ENCODE data around the gene EEPD1. TPM values are rescaled to one million over a fixed set of nuclear protein-coding genes. Genes with fewer than 3 reads are reported as not detected.
A peak's percentile ranks its signal among the peaks of the same experiment; 100 is the strongest.
"Not testable (repeated sequence)": the region's sequence is repeated elsewhere in the genome, so short reads cannot be mapped to it uniquely, and the experiment has no call there.

Gene EEPD1
- 10 to 100 TPM in 4 of 6 experiments, 1 to 10 TPM in 2; 5.9 to 18.6 (median 10.6) TPM for total RNA-seq
- long read RNA-seq, full-length matches to known transcripts = 3 of 4 reads
- long read RNA-seq, partial matches to known transcripts = 1 of 4 reads
- long read RNA-seq, other reads (novel, unspliced or antisense) = 0 of 4 reads

DNA sequence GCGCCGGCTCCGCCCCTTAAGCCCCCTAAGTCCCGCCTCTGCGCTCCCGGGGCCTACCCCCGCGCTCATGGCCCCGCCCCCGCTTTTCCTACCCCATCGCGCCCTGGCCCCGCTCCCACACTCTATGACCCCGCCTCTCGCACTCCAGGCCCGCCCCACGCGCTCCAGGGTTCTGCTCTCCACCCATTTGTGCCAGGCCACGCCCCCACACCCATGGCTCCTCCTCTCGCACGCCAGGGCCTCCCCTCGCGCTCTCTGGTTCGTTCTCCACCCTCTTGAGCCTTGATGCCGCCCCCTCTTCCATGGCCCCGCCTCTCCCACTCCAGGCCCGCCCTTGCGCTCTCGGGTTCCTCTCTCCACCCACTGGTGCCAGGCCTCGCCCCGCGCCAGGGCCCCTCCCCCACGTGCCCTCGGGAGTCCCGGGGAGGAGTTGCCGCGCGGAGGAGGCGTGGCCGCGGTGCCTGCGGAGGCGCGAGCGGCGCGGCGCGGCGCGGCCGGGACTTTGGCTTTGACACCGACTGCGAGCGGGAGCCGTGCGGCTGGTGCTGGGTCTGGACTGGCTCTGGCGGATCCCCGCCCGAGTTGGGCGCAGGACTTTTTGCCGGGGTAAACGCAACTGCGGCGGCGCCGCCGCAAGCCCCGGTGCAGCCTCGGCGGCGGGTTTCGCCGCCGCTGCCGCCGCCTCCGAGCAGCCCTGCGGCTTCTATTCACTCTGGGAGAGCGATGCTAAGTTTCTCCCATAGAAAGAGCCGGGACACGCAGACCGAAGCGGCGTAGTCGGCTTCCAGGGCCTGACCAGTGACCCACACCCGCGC is at the start of gene EEPD1:
Gene EEPD1 (plus strand): TSS at position 499 of the 815 bp plus-strand sequence. CDS start 1,071 bp downstream, outside the sequence.
- intact Hi-C loops (cut with DNase I) = loop anchor here in 1 of 2 donors (10.0 kb wide), 1 partner anchor 132 kb away; no protein-coding TSS in a partner anchor
- H3K36me3 ChIP-seq = no peaks in the 10 kb centered on the region
- DNase-seq = peak; percentile 100
- TF ChIP-seq CTCF (IDR thresholded peaks at IDR 0.05) = no peak
- peak; percentile 98 for TF ChIP-seq POLR2A (IDR thresholded peaks at IDR 0.05)
- H3K27me3 ChIP-seq = no peaks in the 10 kb centered on the region
- H3K27ac ChIP-seq = peak within 1 kb of the TSS; percentile 86 to 96 (median 93)
- peak; percentile 81 to 93 (median 84) for ATAC-seq
- H3K4me3 ChIP-seq = peak within 1 kb of the TSS; percentile 68 to 83 (median 81)
- no peaks in the 10 kb centered on the region for H3K9me3 ChIP-seq
- 0% methylated on average over 16 of the region's 88 CpGs for WGBS (ENCODE audit: insufficient coverage, low coverage, low lambda C conversion rate, missing lambda C conversion rate)
- H3K4me1 ChIP-seq = peaks cover 0 to 61% (median 20%) of the 10 kb centered on the region in 4 donors

- Histone ChIP-seq H3K4me3 (no peak overlapping the region), H3K9me3 (no peaks in the 10 kb centered on the region), H3K27me3 (no peaks in the 10 kb centered on the region), H3K36me3 (no peaks in the 10 kb centered on the region), H3K4me1 (peaks cover 0 to 10% (median 3%) of the 10 kb centered on the region in 4 donors), H3K27ac (no peak overlapping the region)
- TF ChIP-seq CTCF (IDR thresholded peaks at IDR 0.05) (no peak), POLR2A (IDR thresholded peaks at IDR 0.05) (no peak)
- ATAC-seq (no peak), DNase-seq (no peak)
- 53% methylated on average over 3 of the region's 3 CpGs for WGBS (ENCODE audit: insufficient coverage, low coverage, low lambda C conversion rate, missing lambda C conversion rate)
- intact Hi-C loops (cut with DNase I) = no loop called here
Measured at GRCh38 chr7:36103837-36104561, 49.1 kb upstream of the EEPD1 start.

DNA sequence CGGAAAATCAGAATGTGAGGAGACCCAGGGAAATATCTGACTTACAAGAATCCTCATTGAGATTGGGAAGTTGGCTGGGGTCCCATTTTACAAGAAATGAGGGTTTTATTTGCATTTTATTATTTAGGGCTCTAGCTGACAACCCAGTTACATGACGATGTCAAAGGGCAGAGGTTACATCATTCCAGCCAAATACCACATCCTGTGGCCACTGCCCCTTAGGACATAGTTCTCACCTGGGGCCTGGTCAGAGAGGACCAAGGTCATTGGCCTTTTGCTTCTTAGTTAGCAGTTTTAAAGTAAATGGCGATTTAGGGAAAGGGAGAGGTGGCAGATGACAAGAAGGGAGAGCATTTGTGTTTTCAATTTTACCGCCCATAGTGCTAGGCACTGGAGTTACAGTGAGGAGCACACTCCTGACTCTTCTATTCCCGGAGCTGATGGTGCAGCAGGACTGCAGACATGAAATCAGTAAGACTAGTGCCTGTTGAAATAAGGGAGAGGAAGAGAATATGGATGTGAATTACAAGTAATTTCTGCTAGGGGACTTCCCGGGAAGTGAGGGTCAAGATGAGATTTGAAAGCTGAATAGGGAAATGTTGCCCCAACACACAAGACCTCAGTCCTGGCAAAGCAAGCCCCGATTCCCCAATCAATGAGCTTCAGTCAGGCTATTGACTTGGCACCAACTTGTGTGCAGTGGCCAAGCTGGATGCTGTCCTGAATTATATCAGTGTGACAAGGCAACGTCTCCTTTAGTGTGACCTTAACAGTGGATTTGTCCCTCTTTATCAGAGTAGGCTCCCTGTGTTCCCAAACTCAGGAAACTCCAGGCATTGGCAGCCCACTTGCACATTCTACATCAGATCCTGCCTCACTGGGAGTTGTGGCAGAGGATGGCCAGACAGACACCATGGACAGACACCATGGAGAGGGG is 45.8 kb upstream of the EEPD1 start:
- H3K4me3 ChIP-seq; H3K9me3 ChIP-seq; H3K4me1 ChIP-seq; intact Hi-C loops (cut with DNase I); H3K27me3 ChIP-seq; H3K36me3 ChIP-seq: not testable (repeated sequence)
- DNase-seq (peak in 1 of 3 donors; percentile 83), ATAC-seq (peak; percentile 88 to 96 (median 91))
- peak overlapping the region in 1 of 3 donors; percentile 47 for H3K27ac ChIP-seq
- 26% methylated on average over 4 of the region's 8 CpGs for WGBS (ENCODE audit: insufficient coverage, low coverage, low lambda C conversion rate, missing lambda C conversion rate)

DNA sequence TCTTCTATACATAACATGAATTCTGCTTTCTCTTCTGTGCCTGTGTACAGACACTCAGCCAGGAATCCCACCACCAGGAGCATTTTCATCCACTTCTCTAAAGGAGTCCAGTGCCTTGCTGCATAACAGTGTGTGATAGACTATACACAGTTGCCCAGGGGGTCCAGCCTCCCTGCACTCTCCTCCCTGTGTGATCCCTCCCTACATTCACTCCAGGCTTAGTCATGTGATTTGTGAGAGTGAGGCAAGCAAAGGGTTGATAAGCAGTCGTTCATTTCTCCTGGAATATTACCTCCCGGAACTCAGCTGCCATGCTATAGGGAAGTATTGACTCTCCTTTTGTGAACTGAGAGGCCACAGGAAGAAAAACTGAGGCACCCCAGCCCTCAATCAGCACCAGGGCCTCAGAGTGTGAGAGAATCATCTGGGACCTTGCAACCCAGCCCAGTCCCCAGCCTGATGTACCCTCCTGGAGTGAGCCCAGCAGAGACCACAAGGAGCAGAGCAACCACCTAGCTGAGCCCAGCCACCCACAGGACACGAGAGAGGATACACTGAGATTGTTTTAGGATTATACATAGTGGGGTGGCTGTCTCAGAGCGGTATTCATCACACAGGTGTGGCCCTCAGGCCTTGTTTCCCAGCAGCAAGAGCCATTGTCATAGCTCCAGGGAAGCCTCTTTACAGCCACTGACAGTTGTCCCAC is 45.0 kb upstream of the EEPD1 start:
- intact Hi-C loops (cut with DNase I) = no loop called here
- DNase-seq (no peak), ATAC-seq (peak; percentile 11 to 57 (median 38))
- Histone ChIP-seq H3K36me3 (no peaks in the 10 kb centered on the region), H3K4me3 (no peak overlapping the region), H3K27ac (peak overlapping the region in 1 of 3 donors; percentile 47), H3K4me1 (peaks cover 0 to 10% (median 3%) of the 10 kb centered on the region in 4 donors), H3K27me3 (no peaks in the 10 kb centered on the region), H3K9me3 (no peaks in the 10 kb centered on the region)
- 50% methylated on average over 3 of the region's 4 CpGs for WGBS (ENCODE audit: insufficient coverage, low coverage, low lambda C conversion rate, missing lambda C conversion rate)
- no peak for TF ChIP-seq POLR2A (IDR thresholded peaks at IDR 0.05)
- TF ChIP-seq CTCF (IDR thresholded peaks at IDR 0.05) = no peak
